GOT3 (cell line): ENCODE data around the gene CUBN.
A peak's percentile ranks its signal among the peaks of the same experiment; 100 is the strongest.

Source experiments
- DNase-seq: peaks from one replicate; lab custom pipeline; 2025; ENCODE audit warnings: mixed read lengths; lab: John Stamatoyannopoulos, UW

The CUBN gene

GRCh38 chr10:17068953-17069352 is 60.7 kb downstream of the CUBN start:
- DNase-seq, result no peak

GRCh38 chr10:17067376-17068264 is 62.0 kb downstream of the CUBN start:
- no peak for DNase-seq

GRCh38 chr10:17066807-17067206 is 62.8 kb downstream of the CUBN start:
- DNase-seq, result no peak

DNA sequence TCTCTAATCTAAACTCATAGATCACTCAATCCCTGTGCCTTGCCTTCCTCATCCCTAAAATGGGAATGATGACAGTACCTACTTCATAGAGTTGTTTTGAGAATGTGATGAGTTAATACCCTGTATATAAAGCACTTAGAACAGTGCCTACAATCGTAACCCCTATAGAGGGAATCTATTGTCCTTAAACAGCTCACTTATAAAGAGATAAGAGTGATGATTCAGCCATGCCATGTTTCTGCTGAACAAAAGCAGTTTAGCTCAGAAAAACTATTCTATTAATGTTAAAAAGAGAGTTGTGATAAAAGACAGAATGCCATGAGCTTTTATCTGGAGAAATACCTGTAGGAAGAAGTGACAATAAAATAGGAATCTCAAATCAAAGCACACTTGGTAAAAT is 63.6 kb downstream of the CUBN start:
- no peak for DNase-seq

- no peak for DNase-seq
Measured at GRCh38 chr10:17065273-17065672, 64.3 kb downstream of the CUBN start.

GRCh38 chr10:17064435-17064834 is 65.2 kb downstream of the CUBN start:
- no peak for DNase-seq

- DNase-seq, result peak; percentile 35
Measured at GRCh38 chr10:17062955-17063484, 66.6 kb downstream of the CUBN start.

DNA sequence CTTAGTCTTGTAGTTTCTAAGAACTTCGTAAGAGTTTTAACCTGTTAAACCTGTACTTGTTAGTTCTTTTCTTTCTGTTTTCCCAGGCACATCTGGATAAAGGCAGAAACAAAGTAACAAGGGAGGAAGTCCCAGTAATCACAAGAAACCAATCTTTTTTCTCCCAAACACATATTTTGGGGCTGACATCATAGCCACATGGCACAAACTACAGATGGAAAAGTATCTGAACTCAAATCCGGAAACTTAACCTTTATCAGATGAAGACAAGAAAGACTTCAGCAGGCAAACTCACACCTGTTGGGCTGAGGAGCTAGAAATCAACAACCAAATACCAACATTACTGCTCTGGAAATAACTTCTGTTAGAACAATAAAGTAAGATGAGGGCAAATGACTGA is 67.1 kb downstream of the CUBN start:
- DNase-seq, result no peak

- no peak for DNase-seq
Measured at GRCh38 chr10:17062009-17062408, 67.6 kb downstream of the CUBN start.

DNA sequence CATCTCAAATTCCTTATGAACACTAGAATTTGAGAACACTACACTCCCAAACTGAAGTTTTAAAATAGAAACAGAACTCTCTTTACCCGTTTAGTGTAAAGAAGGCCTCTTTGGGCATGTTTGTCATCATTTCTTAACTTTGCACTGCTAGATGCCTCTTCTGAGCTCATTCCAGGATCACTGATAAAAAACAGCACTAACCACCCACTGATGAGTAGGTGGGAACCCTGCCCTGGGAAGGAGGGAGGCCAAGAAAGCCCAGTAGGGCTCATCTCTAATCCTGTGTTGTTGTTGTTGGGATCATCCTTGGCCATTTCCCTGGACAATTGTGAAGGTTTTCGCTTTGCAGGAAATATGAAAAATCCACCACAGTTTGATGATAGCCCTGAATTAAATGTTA is 68.2 kb downstream of the CUBN start:
- DNase-seq, result no peak

DNA sequence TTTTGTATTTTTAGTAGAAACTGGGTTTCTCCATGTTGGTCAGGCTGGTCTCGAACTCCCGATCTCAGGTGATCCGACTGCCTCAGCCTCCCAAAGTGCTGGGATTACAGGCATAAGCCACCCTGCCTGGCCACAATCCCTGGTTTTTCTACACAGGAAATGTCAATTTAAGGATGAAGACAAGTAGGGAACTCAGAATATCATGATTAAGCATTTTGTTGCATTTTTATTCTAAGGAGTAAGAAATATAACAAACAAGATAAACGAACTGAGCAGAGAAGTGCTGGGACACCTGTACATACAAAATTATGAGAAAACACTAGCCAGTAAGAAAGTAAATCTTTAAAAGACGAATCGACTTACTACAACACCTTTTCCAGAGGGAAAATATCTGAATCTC is 69.3 kb downstream of the CUBN start:
- no peak for DNase-seq

DNA sequence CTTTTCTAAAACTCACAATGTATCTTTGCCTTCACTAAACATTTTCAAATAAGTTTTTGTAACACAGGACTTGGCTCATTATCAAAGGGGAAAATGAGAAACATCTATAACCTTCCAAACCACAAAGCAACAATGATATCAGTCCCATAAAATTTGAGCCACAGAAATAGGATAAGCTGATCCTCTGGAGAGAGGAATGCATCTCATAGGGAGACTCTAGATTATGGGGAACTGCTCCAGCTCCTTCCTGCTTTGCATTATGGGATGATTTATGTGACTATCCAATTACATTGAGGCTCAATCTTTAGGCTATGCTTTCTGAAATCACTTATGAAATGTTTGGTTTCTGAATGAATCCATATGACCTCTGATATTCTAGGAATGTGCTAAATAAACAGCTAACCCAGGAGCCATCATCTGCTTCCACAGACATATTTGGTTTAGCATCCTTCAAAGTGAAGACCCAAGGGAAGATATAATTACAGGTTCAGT is 70.4 kb downstream of the CUBN start:
- no peak for DNase-seq

DNA sequence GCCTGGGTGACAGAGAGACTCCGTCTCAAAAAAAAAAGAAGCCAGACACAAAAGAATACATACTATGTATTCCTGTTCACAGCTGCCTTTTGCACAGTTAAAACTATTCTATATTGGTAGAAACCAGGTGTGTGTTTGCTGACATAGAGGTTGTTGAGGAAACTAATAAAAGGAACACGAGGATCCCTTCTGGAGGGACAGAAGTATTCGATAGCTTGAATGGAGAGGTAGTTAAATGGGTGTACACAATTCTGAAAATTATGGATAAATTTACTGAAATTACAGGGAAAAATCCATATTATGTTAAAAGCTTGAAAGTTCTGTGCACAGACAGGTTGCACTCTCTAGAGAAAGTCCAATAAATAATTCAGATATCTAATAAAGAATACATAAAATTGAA is 71.5 kb downstream of the CUBN start:
- DNase-seq, result no peak

GRCh38 chr10:17056781-17057428 is 72.7 kb downstream of the CUBN start:
- DNase-seq, result no peak

DNA sequence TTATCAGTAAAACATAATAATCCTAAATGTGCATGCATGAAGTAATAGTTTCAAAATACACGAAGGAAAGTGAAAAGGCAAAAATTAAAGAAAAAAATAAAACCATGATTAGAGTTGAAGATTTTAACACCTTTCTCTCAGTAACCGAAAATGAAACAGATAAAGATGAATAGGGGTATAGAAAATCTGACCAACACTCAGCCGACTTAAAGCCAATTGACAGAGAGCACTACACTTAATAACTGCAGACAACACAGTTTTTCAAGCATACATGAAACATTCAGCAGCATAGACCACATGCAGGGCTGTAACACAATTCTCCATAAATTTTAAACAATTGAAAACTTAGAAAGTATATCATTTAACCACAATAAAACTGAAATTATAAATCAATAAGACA is 76.1 kb downstream of the CUBN start:
- DNase-seq, result no peak

- DNase-seq, result no peak
Measured at GRCh38 chr10:17053061-17053460, 76.5 kb downstream of the CUBN start.

DNA sequence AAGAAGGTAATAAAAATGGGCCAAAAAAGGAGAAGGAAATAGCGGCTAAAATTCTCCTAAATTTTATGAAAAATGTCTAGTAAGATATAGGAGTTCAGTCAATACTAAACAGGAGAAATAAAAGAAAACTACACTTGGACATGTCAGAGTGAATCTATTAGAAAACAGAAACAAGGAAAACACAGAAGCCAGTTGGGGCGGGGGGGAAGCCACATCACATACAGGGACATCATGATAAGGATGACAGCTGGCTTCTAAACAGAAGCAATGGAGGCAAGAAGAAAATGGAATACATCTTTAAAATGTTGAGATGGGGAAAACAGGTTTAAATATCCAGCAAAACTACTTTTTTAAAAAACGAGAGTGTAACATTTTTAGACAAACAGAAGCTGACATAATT is 77.8 kb downstream of the CUBN start:
- DNase-seq, result no peak

DNA sequence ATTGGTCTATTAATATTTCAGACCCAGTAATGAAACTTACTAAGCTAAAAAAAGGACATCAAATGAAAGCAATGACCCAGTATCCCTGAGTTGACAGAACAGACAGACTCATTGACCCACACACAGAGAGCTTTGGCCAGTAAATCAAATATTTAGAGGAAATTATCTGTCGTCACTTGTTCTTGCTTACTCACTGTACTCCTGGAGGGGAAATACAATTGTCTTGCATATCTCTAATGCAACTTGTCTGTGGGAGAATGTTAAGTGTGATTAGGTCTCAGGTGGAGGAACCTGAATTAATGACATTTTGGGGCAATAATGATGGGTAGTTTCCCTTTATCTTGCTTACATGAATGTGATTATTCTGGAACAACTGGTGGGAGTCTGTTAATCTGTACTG is 80.4 kb downstream of the CUBN start:
- DNase-seq, result no peak

DNA sequence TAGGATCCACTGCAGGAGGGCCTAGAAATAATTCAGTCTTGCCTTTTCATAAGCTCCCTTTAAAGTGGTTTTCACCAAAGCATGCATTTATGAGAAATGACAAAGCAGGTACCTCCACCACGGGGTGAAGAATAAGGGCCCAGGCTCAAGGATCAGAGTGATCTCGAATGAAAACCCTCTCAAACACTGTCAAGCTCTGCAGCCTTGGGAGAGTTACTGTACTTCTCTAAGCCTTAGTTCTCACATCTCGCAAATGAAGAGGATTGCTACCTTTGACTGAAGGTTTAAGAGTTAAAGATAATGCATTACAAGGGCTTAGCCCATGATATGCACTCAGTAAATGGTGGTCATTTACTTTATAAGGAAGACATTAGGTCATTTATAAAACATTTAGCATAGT is 81.7 kb downstream of the CUBN start:
- DNase-seq, result no peak

DNA sequence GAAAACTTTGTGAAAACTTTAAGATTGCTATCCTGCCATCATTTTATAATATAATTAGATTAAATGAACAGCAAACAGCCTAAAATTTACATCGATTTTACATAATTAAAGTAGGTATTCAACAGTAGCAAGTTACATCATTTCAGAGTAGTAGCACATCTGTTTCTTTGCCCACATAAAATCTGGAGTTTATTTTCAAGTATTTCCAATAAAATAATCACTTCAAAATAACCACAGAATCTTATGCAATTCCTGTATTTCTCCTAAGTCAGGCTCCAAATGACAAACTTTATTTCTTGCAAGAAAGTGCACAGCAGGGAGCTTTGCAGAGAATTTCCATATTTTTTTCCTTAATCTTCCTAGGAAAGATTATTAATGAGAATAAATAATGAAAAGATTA is 82.6 kb downstream of the CUBN start:
- DNase-seq, result no peak

GRCh38 chr10:17043586-17043985 is 86.0 kb downstream of the CUBN start:
- no peak for DNase-seq

GRCh38 chr10:17041626-17042520 is 87.7 kb downstream of the CUBN start:
- DNase-seq, result no peak
